Stomach (tissue), 9 donors: ENCODE data around the gene SUMO1. TPM values are rescaled to one million over a fixed set of nuclear protein-coding genes. Genes with fewer than 3 reads are reported as not detected.

ENCODE experiments used
- DNase-seq, 2 donors: peaks; one replicate each; pipeline versions ENCODE4 v3.0.0 to v3.0.0-alpha.2; 2013 to 2019
- H3K27ac ChIP-seq, 5 donors: fragments of 200-600 bp in 4 of 5; sonication (generic) in 4 of 5; one replicate each; pipeline ENCODE4 v1.5.1; 2013 to 2019; ENCODE audit warnings: mild to moderate bottlenecking in 1 of 5, moderate library complexity in 1 of 5
- H3K27me3 ChIP-seq, 3 donors: fragments of 200-600 bp; sonication (generic); one replicate each; pipeline ENCODE4 v1.5.1; 2017 to 2019; ENCODE audit warnings: mixed run types in 1 of 3
- H3K36me3 ChIP-seq, 4 donors: fragments of 200-600 bp; sonication (generic); 1 replicate in 3 of 4; 2 replicates in 1 of 4; pipeline ENCODE4 v1.5.1; 2016 to 2019
- H3K4me1 ChIP-seq, 4 donors: fragments of 200-600 bp; sonication (generic); one replicate each; pipeline ENCODE4 v1.5.1; 2016 to 2019
- H3K4me3 ChIP-seq, 4 donors: fragments of 200-600 bp; sonication (generic) in 3 of 4; one replicate each; pipeline ENCODE4 v1.5.1; 2016 to 2019; ENCODE audit warnings: mild to moderate bottlenecking in 1 of 4
- H3K9me3 ChIP-seq, 4 donors: fragments of 200-600 bp; sonication (generic); one replicate each; pipeline ENCODE4 v1.5.1; 2016 to 2019
- EP300 ChIP-seq: sonication (generic); formaldehyde crosslinking; IDR thresholded peaks from one replicate; pipeline ENCODE4 v1.6.1; 2017; ENCODE audit warnings: antibody characterized with exemption
- POLR2A ChIP-seq, 4 donors: fragments of 450-650 bp; IDR thresholded peaks; one replicate each; pipeline ENCODE4 v1.6.1; 2016; ENCODE audit warnings: antibody characterized with exemption in 4 of 4, control low read depth in 2 of 4, mild to moderate bottlenecking in 1 of 4, moderate library complexity in 1 of 4
- POLR2AphosphoS5 ChIP-seq, 3 donors: sonication (generic); formaldehyde crosslinking; IDR thresholded peaks; one replicate each; pipeline ENCODE4 v1.6.1; 2016; ENCODE audit warnings: antibody characterized with exemption in 3 of 3
- WGBS, 5 donors: extraction: QIAGEN DNeasy Blood & Tissue Kit in 3 of 5; methylation state at CpG; one replicate each; pipeline versions ENCODE4 v1.1.5 to v1.1.7; 2013 to 2018; 5-methylcytosine and 5-hydroxymethylcytosine counted together
- intact Hi-C: fragments of 100-400 bp; cut with DNase I; formaldehyde crosslinking; loops from one replicate; pipeline ENCODE4 v1.15.1; 2023; ENCODE audit warnings: low total_unique reads
- polyA plus RNA-seq, 3 donors: library from polyadenylated mRNA; stranded (reverse); fragments of 200-250 nt; gene quantifications; one replicate each; pipeline ENCODE4 v1.2.3, GENCODE V29; 2013
- total RNA-seq, 5 donors: library from RNA; depleted of rRNA; stranded (reverse); fragments of >200 nt; gene quantifications; one replicate each; pipeline versions ENCODE4 v1.1.0 to v1.2.3, GENCODE V29; 2014 to 2016
- TF ChIP-seq, protein P1 (sequence below), 7 experiments: fragments of 450-650 bp in 4 of 7; fragments of 200-600 bp in 3 of 7; sonication (generic) in 3 of 7; IDR thresholded peaks; one replicate each; pipeline ENCODE4 v1.5.1; 2016 to 2019; ENCODE audit warnings: antibody characterized with exemption in 7 of 7, control low read depth in 2 of 7, mild to moderate bottlenecking in 1 of 7
- donor health status: healthy with polysubstance abuse.
- donor health status: Bipolar disorder and iron deficiency.
- donor health status: healthy.

The SUMO1 gene
- total and polyA plus RNA-seq, 8 donors = 17.8 to 118 (median 64.3) TPM

DNA sequence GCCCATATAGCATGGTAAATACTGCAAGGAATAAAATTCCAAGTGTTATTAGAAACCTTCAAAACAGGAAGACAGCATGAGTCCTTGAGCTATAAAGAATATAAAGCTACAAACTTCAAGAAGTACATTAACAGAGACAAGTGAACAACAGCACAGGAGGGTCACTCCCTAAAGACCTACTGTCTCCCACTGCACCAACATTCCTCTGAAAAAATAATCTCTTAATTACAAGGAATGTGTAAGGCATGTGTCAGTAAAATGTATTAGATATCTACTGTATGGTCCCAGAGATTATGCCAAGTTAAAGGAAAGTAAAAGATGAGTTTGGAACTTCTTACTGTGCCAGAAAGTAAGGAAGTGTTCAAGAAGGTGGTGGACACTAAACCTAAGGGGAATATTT, 29.9 kb downstream of the SUMO1 start:
- no peak overlapping the region for H3K4me3 ChIP-seq
- peaks cover 28 to 93% (median 83%) of the 10 kb centered on the region in 4 donors for H3K36me3 ChIP-seq
- no peaks in the 10 kb centered on the region for H3K9me3 ChIP-seq
- no peak for TF ChIP-seq POLR2A (IDR thresholded peaks at IDR 0.05)
- no peak for DNase-seq
- no peaks in the 10 kb centered on the region for H3K4me1 ChIP-seq
- intact Hi-C loops = no loop called here
- no peak overlapping the region for H3K27ac ChIP-seq
- H3K27me3 ChIP-seq = no peaks in the 10 kb centered on the region

DNA sequence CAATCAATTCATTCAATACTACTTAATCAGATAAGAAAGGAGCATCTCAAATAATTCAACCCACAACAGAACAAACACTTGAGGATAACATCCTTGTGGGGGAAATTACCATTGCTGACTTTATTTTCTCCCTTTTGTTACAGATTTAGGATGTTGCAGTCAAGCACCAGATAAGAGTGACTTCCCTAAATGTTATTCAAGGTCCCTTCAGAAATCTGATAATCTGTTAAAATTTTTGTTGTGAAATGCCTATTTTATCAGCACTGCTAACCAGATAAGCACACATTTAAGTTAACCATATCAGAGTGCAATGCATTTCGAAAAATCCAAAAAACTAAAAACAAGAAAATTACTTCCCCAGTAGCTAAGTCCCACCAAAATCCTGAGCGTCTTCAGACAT, 33.5 kb downstream of the SUMO1 start:
- H3K36me3 ChIP-seq = peaks cover 11 to 64% (median 58%) of the 10 kb centered on the region in 4 donors
- 89 to 99% (median 97%) methylated on average over 2 of the region's 2 CpGs for WGBS, 5 donors
- H3K4me3 ChIP-seq = no peak overlapping the region
- no peak overlapping the region for H3K27ac ChIP-seq
- no peaks in the 10 kb centered on the region for H3K9me3 ChIP-seq
- TF ChIP-seq EP300 (no peak), POLR2A (IDR thresholded peaks at IDR 0.05) (peak in 1 of 4 donors; percentile 7)
- no peak for DNase-seq
- intact Hi-C loops = no loop called here
- H3K4me1 ChIP-seq = no peaks in the 10 kb centered on the region
- H3K27me3 ChIP-seq = no peaks in the 10 kb centered on the region

GRCh38 chr2:202203348-202203747, 35.0 kb downstream of the SUMO1 start:
- 89 to 96% (median 92%) methylated on average over 5 of the region's 5 CpGs for WGBS, 5 donors

GRCh38 chr2:202201220-202202160, 36.9 kb downstream of the SUMO1 start:
- H3K27me3 ChIP-seq = no peaks in the 10 kb centered on the region
- intact Hi-C loops = no loop called here
- peaks cover 0 to 31% (median 25%) of the 10 kb centered on the region in 4 donors for H3K36me3 ChIP-seq
- H3K4me1 ChIP-seq = no peaks in the 10 kb centered on the region
- 90 to 95% (median 92%) methylated on average over 21 of the region's 21 CpGs for WGBS, 5 donors
- DNase-seq = no peak
- H3K4me3 ChIP-seq = no peak overlapping the region
- H3K9me3 ChIP-seq = no peaks in the 10 kb centered on the region
- H3K27ac ChIP-seq = no peak overlapping the region
- TF ChIP-seq POLR2A (IDR thresholded peaks at IDR 0.05) (no peak), EP300 (no peak), POLR2AphosphoS5 (IDR thresholded peaks at IDR 0.05) (no peak)
- TF ChIP-seq, protein P1, sequence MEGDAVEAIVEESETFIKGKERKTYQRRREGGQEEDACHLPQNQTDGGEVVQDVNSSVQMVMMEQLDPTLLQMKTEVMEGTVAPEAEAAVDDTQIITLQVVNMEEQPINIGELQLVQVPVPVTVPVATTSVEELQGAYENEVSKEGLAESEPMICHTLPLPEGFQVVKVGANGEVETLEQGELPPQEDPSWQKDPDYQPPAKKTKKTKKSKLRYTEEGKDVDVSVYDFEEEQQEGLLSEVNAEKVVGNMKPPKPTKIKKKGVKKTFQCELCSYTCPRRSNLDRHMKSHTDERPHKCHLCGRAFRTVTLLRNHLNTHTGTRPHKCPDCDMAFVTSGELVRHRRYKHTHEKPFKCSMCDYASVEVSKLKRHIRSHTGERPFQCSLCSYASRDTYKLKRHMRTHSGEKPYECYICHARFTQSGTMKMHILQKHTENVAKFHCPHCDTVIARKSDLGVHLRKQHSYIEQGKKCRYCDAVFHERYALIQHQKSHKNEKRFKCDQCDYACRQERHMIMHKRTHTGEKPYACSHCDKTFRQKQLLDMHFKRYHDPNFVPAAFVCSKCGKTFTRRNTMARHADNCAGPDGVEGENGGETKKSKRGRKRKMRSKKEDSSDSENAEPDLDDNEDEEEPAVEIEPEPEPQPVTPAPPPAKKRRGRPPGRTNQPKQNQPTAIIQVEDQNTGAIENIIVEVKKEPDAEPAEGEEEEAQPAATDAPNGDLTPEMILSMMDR (IDR thresholded peaks at IDR 0.05) = no peak

More at GRCh38 chr2:202203348-202203747, 35.0 kb downstream of the SUMO1 start:
- Histone ChIP-seq H3K36me3 (peaks cover 5 to 49% (median 43%) of the 10 kb centered on the region in 4 donors), H3K27ac (no peak overlapping the region), H3K4me1 (no peaks in the 10 kb centered on the region), H3K4me3 (no peak overlapping the region), H3K9me3 (no peaks in the 10 kb centered on the region), H3K27me3 (no peaks in the 10 kb centered on the region)
- intact Hi-C loops = no loop called here
- TF ChIP-seq, protein P1 (IDR thresholded peaks at IDR 0.05) = no peak
- TF ChIP-seq POLR2AphosphoS5 (IDR thresholded peaks at IDR 0.05) (no peak), POLR2A (IDR thresholded peaks at IDR 0.05) (no peak), EP300 (no peak)
- DNase-seq = no peak

GRCh38 chr2:202196727-202197126, 41.7 kb downstream of the SUMO1 start:
- peaks cover 0 to 7% (median 2%) of the 10 kb centered on the region in 4 donors for H3K36me3 ChIP-seq
- no peaks in the 10 kb centered on the region for H3K9me3 ChIP-seq
- H3K27ac ChIP-seq = no peak overlapping the region
- DNase-seq = no peak
- 57 to 81% (median 78%) methylated on average over 6 of the region's 6 CpGs for WGBS, 5 donors
- intact Hi-C loops = no loop called here
- TF ChIP-seq, protein P1 (IDR thresholded peaks at IDR 0.05) = no peak
- TF ChIP-seq POLR2A (IDR thresholded peaks at IDR 0.05) (no peak), POLR2AphosphoS5 (IDR thresholded peaks at IDR 0.05) (no peak), EP300 (no peak)
- no peaks in the 10 kb centered on the region for H3K4me1 ChIP-seq
- H3K27me3 ChIP-seq = no peaks in the 10 kb centered on the region
- no peak overlapping the region for H3K4me3 ChIP-seq
